ENCODE results near the gene EIF2B5.
A peak's percentile ranks its signal among the peaks of the same experiment; 100 is the strongest.
"Not testable (repeated sequence)": the region's sequence is repeated elsewhere in the genome, so short reads cannot be mapped to it uniquely, and the experiment has no call there.

The EIF2B5 gene

GRCh38 chr3:184144505-184144904 lies 9.3 kb downstream of the EIF2B5 start:
- Histone ChIP-seq H3K27ac (ENCODE audit: insufficient read depth, low read length, poor library complexity, severe bottlenecking) (no peak overlapping the region), H3K4me3 (ENCODE audit: insufficient read depth, low read depth, low read length, poor library complexity, severe bottlenecking) (no peak overlapping the region), H3K4me1 (ENCODE audit: control insufficient read depth, insufficient read depth, low read length, poor library complexity, severe bottlenecking) (no peaks in the 10 kb centered on the region), H3K27me3 (replicated peaks; ENCODE audit: control insufficient read depth, insufficient read depth, low read length, poor library complexity, severe bottlenecking) (no peaks in the 10 kb centered on the region), H3K36me3 (ENCODE audit: control insufficient read depth, insufficient read depth, low read length) (peaks cover 62% of the 10 kb centered on the region), H3K9me3 (ENCODE audit: control insufficient read depth, low read length) (no peaks in the 10 kb centered on the region)
- no peak for DNase-seq

GRCh38 chr3:184145111-184145524 lies 10.0 kb downstream of the EIF2B5 start:
- Histone ChIP-seq H3K27ac (ENCODE audit: insufficient read depth, low read length, poor library complexity, severe bottlenecking) (no peak overlapping the region), H3K36me3 (ENCODE audit: control insufficient read depth, insufficient read depth, low read length) (peaks cover 58% of the 10 kb centered on the region), H3K9me3 (ENCODE audit: control insufficient read depth, low read length) (no peaks in the 10 kb centered on the region), H3K4me1 (ENCODE audit: control insufficient read depth, insufficient read depth, low read length, poor library complexity, severe bottlenecking) (no peaks in the 10 kb centered on the region), H3K27me3 (replicated peaks; ENCODE audit: control insufficient read depth, insufficient read depth, low read length, poor library complexity, severe bottlenecking) (no peaks in the 10 kb centered on the region), H3K4me3 (ENCODE audit: insufficient read depth, low read depth, low read length, poor library complexity, severe bottlenecking) (no peak overlapping the region)
- DNase-seq, result peak in 1 of 3 donors; percentile 8

DNA sequence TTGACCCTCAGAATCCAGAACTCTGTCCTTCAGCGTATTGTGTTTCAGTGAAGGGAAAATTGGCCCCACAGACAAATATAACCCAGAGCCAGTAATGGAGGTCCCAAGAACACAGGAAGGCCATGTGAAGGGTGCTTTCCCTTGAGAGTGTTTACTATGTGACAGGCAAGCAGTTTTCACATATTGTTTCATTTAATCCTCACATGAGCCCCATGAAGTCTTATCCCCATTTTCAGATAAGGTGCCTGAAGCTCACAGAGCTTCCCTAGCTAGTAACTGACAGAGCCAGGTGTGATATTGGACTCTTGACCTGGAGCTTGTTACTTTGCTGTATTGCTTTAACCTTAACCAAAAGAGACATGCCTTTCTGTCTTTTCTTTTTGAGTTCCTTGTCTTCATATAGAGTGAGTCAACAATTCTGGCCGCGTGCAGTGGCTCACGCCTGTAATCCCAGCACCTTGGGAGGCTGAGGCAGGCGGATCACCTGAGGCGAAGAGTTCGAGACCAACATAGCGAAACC lies 10.7 kb downstream of the EIF2B5 start:
- Histone ChIP-seq H3K36me3 (ENCODE audit: control insufficient read depth, insufficient read depth, low read length) (peaks cover 52% of the 10 kb centered on the region), H3K4me3 (ENCODE audit: insufficient read depth, low read depth, low read length, poor library complexity, severe bottlenecking) (no peak overlapping the region), H3K9me3 (ENCODE audit: control insufficient read depth, low read length) (no peaks in the 10 kb centered on the region), H3K27me3 (replicated peaks; ENCODE audit: control insufficient read depth, insufficient read depth, low read length, poor library complexity, severe bottlenecking) (no peaks in the 10 kb centered on the region), H3K27ac (ENCODE audit: insufficient read depth, low read length, poor library complexity, severe bottlenecking) (no peak overlapping the region), H3K4me1 (ENCODE audit: control insufficient read depth, insufficient read depth, low read length, poor library complexity, severe bottlenecking) (no peaks in the 10 kb centered on the region)
- DNase-seq, result no peak

GRCh38 chr3:184148076-184148475 lies 12.9 kb downstream of the EIF2B5 start:
- no peaks in the 10 kb centered on the region for H3K4me1 ChIP-seq (ENCODE audit: control insufficient read depth, insufficient read depth, low read length, poor library complexity, severe bottlenecking)
- H3K9me3 ChIP-seq (ENCODE audit: control insufficient read depth, low read length), result no peaks in the 10 kb centered on the region
- no peak for DNase-seq
- H3K27ac ChIP-seq (ENCODE audit: insufficient read depth, low read length, poor library complexity, severe bottlenecking), result no peak overlapping the region
- H3K4me3 ChIP-seq (ENCODE audit: insufficient read depth, low read depth, low read length, poor library complexity, severe bottlenecking), result no peak overlapping the region
- H3K36me3 ChIP-seq (ENCODE audit: control insufficient read depth, insufficient read depth, low read length), result peaks cover 29% of the 10 kb centered on the region
- H3K27me3 ChIP-seq (replicated peaks; ENCODE audit: control insufficient read depth, insufficient read depth, low read length, poor library complexity, severe bottlenecking), result no peaks in the 10 kb centered on the region

DNA sequence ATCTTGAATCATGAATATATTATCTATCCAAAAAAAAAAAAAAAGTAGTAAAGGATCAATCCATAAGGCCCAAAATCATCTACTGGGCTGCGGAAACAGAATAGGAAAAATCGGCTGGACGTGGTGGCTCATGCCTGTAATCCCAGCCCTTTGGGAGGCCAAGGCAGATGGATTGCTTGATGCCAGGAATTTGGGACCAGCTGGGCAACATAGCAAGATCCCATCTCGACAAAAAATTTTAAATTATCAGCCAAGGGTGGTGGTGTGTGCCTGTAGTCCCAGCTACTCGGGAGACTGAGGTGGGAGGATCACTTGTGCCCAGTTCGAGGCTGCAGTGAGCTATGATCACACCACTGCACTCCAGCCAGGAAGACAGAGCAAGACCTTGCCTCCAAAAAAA lies 14.0 kb downstream of the EIF2B5 start:
- no peak overlapping the region for H3K27ac ChIP-seq (ENCODE audit: insufficient read depth, low read length, poor library complexity, severe bottlenecking)
- H3K4me1 ChIP-seq (ENCODE audit: control insufficient read depth, insufficient read depth, low read length, poor library complexity, severe bottlenecking), result no peaks in the 10 kb centered on the region
- no peaks in the 10 kb centered on the region for H3K27me3 ChIP-seq (replicated peaks; ENCODE audit: control insufficient read depth, insufficient read depth, low read length, poor library complexity, severe bottlenecking)
- peaks cover 18% of the 10 kb centered on the region for H3K36me3 ChIP-seq (ENCODE audit: control insufficient read depth, insufficient read depth, low read length)
- no peak overlapping the region for H3K4me3 ChIP-seq (ENCODE audit: insufficient read depth, low read depth, low read length, poor library complexity, severe bottlenecking)
- no peaks in the 10 kb centered on the region for H3K9me3 ChIP-seq (ENCODE audit: control insufficient read depth, low read length)
- no peak for DNase-seq

DNA sequence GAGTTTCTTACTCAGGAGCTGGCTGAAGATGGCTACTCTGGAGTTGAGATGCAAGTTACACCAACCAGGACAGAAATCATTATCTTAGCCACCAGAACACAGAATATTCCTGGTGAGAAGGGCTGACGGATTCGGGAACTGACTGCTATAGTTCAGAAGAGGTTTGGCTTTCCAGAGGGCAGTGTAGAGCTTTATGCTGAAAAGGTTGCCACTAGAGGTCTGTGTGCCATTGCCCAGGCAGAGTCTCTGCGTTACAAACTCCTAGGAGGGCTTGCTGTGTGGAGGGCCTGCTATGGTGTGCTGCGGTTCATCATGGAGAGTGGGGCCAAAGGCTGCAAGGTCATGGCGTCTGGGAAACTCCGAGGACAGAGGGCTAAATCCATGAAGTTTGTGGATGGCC lies 14.6 kb downstream of the EIF2B5 start:
- H3K27me3 ChIP-seq (replicated peaks; ENCODE audit: control insufficient read depth, insufficient read depth, low read length, poor library complexity, severe bottlenecking); H3K4me3 ChIP-seq (ENCODE audit: insufficient read depth, low read depth, low read length, poor library complexity, severe bottlenecking); DNase-seq; H3K9me3 ChIP-seq (ENCODE audit: control insufficient read depth, low read length); H3K4me1 ChIP-seq (ENCODE audit: control insufficient read depth, insufficient read depth, low read length, poor library complexity, severe bottlenecking); H3K27ac ChIP-seq (ENCODE audit: insufficient read depth, low read length, poor library complexity, severe bottlenecking): not testable (repeated sequence)
- H3K36me3 ChIP-seq (ENCODE audit: control insufficient read depth, insufficient read depth, low read length), result peaks cover 12% of the 10 kb centered on the region

- Histone ChIP-seq H3K27ac (ENCODE audit: insufficient read depth, low read length, poor library complexity, severe bottlenecking) (peak within 1 kb of the TSS; percentile 63), H3K9me3 (ENCODE audit: control insufficient read depth, low read length) (no peaks in the 10 kb centered on the region), H3K4me1 (ENCODE audit: control insufficient read depth, insufficient read depth, low read length, poor library complexity, severe bottlenecking) (peaks cover 17% of the 10 kb centered on the region), H3K4me3 (ENCODE audit: insufficient read depth, low read depth, low read length, poor library complexity, severe bottlenecking) (peak within 1 kb of the TSS; percentile 88), H3K36me3 (ENCODE audit: control insufficient read depth, insufficient read depth, low read length) (no peaks in the 10 kb centered on the region), H3K27me3 (replicated peaks; ENCODE audit: control insufficient read depth, insufficient read depth, low read length, poor library complexity, severe bottlenecking) (no peaks in the 10 kb centered on the region)
- DNase-seq, result peak; percentile 27 to 43 (median 31)
Observed at GRCh38 chr3:184154885-184155643, 19.9 kb downstream of the EIF2B5 start, which contains the start of gene DVL3. Gene DVL3, plus strand, starts transcription at chr3:184155377. Its CDS starts 259 bp downstream, at chr3:184155636.

GRCh38 chr3:184155644-184156521 lies 20.7 kb downstream of the EIF2B5 start:
- Histone ChIP-seq H3K4me3 (ENCODE audit: insufficient read depth, low read depth, low read length, poor library complexity, severe bottlenecking) (peak overlapping the region; percentile 88), H3K36me3 (ENCODE audit: control insufficient read depth, insufficient read depth, low read length) (no peaks in the 10 kb centered on the region), H3K9me3 (ENCODE audit: control insufficient read depth, low read length) (no peaks in the 10 kb centered on the region), H3K27ac (ENCODE audit: insufficient read depth, low read length, poor library complexity, severe bottlenecking) (peak overlapping the region; percentile 63), H3K27me3 (replicated peaks; ENCODE audit: control insufficient read depth, insufficient read depth, low read length, poor library complexity, severe bottlenecking) (no peaks in the 10 kb centered on the region), H3K4me1 (ENCODE audit: control insufficient read depth, insufficient read depth, low read length, poor library complexity, severe bottlenecking) (peaks cover 17% of the 10 kb centered on the region)
- DNase-seq, result peak in 2 of 3 donors; percentile 24 to 25

GRCh38 chr3:184156522-184156955 lies 21.4 kb downstream of the EIF2B5 start:
- Histone ChIP-seq H3K27ac (ENCODE audit: insufficient read depth, low read length, poor library complexity, severe bottlenecking) (no peak overlapping the region), H3K36me3 (ENCODE audit: control insufficient read depth, insufficient read depth, low read length) (no peaks in the 10 kb centered on the region), H3K9me3 (ENCODE audit: control insufficient read depth, low read length) (no peaks in the 10 kb centered on the region), H3K27me3 (replicated peaks; ENCODE audit: control insufficient read depth, insufficient read depth, low read length, poor library complexity, severe bottlenecking) (no peaks in the 10 kb centered on the region), H3K4me1 (ENCODE audit: control insufficient read depth, insufficient read depth, low read length, poor library complexity, severe bottlenecking) (peaks cover 17% of the 10 kb centered on the region), H3K4me3 (ENCODE audit: insufficient read depth, low read depth, low read length, poor library complexity, severe bottlenecking) (peak overlapping the region; percentile 88)
- DNase-seq, result no peak
